Natural killer cell (primary cell): ENCODE measurements around the gene SLC23A2. TPM values are rescaled to one million over a fixed set of nuclear protein-coding genes. Genes with fewer than 3 reads are reported as not detected.

Experiments used
- ATAC-seq, 3 donors: fragments of 150-1000 bp in 2 of 3; fragments of 200-7000 bp in 1 of 3; cut with Tn5 transposase; 1 replicate in 1 of 3; 2 replicates in 2 of 3; pipeline ENCODE4 v1.10.0; 2021; ENCODE audit warnings: mild to moderate bottlenecking in 2 of 3, moderate library complexity in 2 of 3
- DNase-seq, 2 donors: peaks; one replicate each; pipeline versions ENCODE4 v3.0.0 to v3.0.0-alpha.2; 2013 to 2021; ENCODE audit warnings: mixed read lengths in 1 of 2
- H3K27ac ChIP-seq: one replicate; pipeline ENCODE4 v1.5.1; 2013; ENCODE audit warnings: mild to moderate bottlenecking, low read length
- H3K27me3 ChIP-seq: one replicate; pipeline ENCODE4 v1.6.1; 2013; ENCODE audit warnings: low read length; ENCODE audit not compliant: control insufficient read depth, insufficient read depth
- H3K36me3 ChIP-seq: one replicate; pipeline ENCODE4 v1.6.1; 2013; ENCODE audit warnings: low read length; ENCODE audit not compliant: control insufficient read depth, insufficient read depth
- H3K4me1 ChIP-seq: one replicate; pipeline ENCODE4 v1.6.1; 2013; ENCODE audit warnings: low read length; ENCODE audit not compliant: control insufficient read depth, insufficient read depth
- H3K4me3 ChIP-seq: one replicate; pipeline ENCODE4 v1.5.1; 2013; ENCODE audit warnings: low read length
- H3K9me3 ChIP-seq: one replicate; pipeline ENCODE4 v1.6.1; 2013; ENCODE audit warnings: low read length; ENCODE audit not compliant: control insufficient read depth, insufficient read depth
- H3K27ac Mint-ChIP-seq, 2 donors: one replicate each; pipeline ENCODE4 v1.8.0; 2022; ENCODE audit warnings: mild to moderate bottlenecking in 2 of 2, mixed read lengths in 2 of 2, moderate library complexity in 1 of 2
- H3K27me3 Mint-ChIP-seq, 2 donors: one replicate each; pipeline ENCODE4 v1.8.0; 2022; ENCODE audit warnings: low read depth in 2 of 2, mixed read lengths in 2 of 2
- H3K36me3 Mint-ChIP-seq: one replicate; pipeline ENCODE4 v1.8.0; 2022; ENCODE audit warnings: mixed read lengths
- H3K4me1 Mint-ChIP-seq, 2 donors: one replicate each; pipeline ENCODE4 v1.8.0; 2022; ENCODE audit warnings: mixed read lengths in 2 of 2
- H3K4me3 Mint-ChIP-seq: one replicate; pipeline ENCODE4 v1.8.0; 2022; ENCODE audit warnings: mild to moderate bottlenecking, moderate library complexity, mixed read lengths
- H3K9me3 Mint-ChIP-seq, 2 donors: one replicate each; pipeline ENCODE4 v1.8.0; 2022; ENCODE audit warnings: mixed read lengths in 2 of 2
- CTCF ChIP-seq: fragments of 200-600 bp; IDR thresholded peaks from one replicate; pipeline ENCODE4 v1.8.0; 2022; ENCODE audit warnings: antibody characterized with exemption
- WGBS: methylation state at CpG from one replicate; pipeline ENCODE4 v1.1.7; 2013; ENCODE audit warnings: missing lambda C conversion rate; ENCODE audit not compliant: insufficient coverage; 5-methylcytosine and 5-hydroxymethylcytosine counted together
- intact Hi-C: fragments of 100-400 bp; cut with micrococcal nuclease; formaldehyde crosslinking; loops from one replicate; pipeline ENCODE4 v1.14.2; 2022
- total RNA-seq, 4 donors: library from RNA; stranded (reverse); fragments of 120-200 nt in 1 of 4; gene quantifications; one replicate each; pipeline versions ENCODE4 v1.2.3 to v1.2.4, GENCODE V29; 2013 to 2022

Gene SLC23A2
- total RNA-seq, 3 donors from 2014 or later (not counting 1 experiment from before 2014, with no cell fraction given): 21.8 to 31.5 (median 26.0) TPM

DNA sequence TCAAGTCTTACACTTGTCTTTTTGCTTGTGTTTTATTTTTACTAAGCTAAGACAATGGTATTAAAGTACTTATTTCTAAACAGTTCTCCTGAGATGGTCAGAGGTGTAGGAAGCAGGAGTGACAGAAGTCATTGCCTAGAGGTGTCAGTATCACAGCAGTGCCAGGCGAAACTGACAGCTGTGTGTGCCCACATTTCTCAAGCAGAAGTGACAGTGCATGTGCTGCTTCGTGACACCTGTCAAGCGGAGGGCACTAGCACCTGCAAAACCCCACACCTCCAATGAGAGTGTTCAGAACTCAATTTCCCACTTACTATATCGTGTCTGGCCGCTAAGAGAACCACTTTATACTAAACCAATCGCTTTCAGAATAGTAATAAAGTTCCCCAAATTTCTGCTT lies 82.8 kb downstream of the SLC23A2 start:
- 68% methylated on average over 6 of the region's 6 CpGs for WGBS
- Mint-ChIP-seq H3K4me3 (no peak overlapping the region), H3K4me1 (peaks cover 23 to 26% of the 10 kb centered on the region in 2 donors), H3K27me3 (no peaks in the 10 kb centered on the region), H3K27ac (no peak overlapping the region), H3K9me3 (no peaks in the 10 kb centered on the region), H3K36me3 (no peaks in the 10 kb centered on the region)
- no peak overlapping the region for H3K27ac ChIP-seq
- H3K9me3 ChIP-seq: no peaks in the 10 kb centered on the region
- ATAC-seq (no peak), DNase-seq (no peak)
- intact Hi-C loops: no loop called here
- no peak overlapping the region for H3K4me3 ChIP-seq
- no peaks in the 10 kb centered on the region for H3K4me1 ChIP-seq
- TF ChIP-seq CTCF: no peak
- no peaks in the 10 kb centered on the region for H3K27me3 ChIP-seq
- H3K36me3 ChIP-seq: no peaks in the 10 kb centered on the region

DNA sequence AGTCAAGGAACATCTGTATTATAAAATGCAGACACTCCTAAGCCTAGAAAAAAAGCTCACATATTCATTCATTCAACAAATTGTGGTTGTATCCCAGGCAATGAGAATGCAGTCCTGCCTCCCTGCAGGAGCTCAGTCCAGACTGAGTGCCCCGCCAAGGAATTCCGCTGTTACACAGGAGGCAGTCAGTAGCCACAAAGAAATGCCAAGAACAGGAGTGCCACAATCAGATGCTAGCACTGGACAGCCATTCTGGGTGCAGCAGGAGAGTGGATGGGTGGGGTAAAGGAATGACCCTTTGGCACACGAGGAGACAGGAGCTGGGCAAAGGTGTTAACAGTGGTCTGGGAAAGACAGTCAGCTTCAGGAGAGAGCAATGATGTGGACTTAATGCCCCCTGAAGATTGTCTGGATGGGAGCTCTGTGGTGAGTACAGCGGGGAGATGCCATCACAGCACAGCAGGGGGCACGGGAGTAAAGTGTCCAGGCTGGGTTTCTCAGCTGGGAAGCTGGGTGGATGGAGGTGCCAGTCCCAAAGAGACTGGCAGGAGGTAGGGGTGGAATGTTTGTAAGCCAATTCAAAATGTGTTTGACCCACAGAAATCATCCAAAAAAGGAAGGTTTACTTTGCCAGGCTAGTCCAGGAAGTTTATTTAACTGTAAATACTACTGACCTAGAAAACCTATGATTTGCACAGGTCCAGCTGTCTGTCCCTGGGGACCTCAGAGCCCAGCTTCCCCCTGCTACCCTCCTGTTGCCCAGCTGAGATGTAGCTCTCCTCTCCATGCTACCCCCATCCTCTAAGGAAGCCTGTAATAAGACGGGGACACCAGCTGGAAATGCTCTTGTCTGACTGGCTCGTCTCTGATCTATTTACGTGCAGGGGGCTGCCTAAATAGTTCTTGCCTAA lies 84.1 kb downstream of the SLC23A2 start:
- ATAC-seq (no peak), DNase-seq (no peak)
- 91% methylated on average over 8 of the region's 8 CpGs for WGBS
- H3K9me3 Mint-ChIP-seq: no peaks in the 10 kb centered on the region
- H3K36me3 Mint-ChIP-seq: no peaks in the 10 kb centered on the region
- no peak overlapping the region for H3K27ac ChIP-seq
- intact Hi-C loops: no loop called here
- H3K27ac Mint-ChIP-seq: peak overlapping the region in 1 of 2 donors; percentile 13
- H3K4me3 ChIP-seq: no peak overlapping the region
- no peaks in the 10 kb centered on the region for H3K27me3 ChIP-seq
- no peaks in the 10 kb centered on the region for H3K9me3 ChIP-seq
- peaks cover 6% of the 10 kb centered on the region for H3K4me1 ChIP-seq
- no peak overlapping the region for H3K4me3 Mint-ChIP-seq
- peaks cover 2% of the 10 kb centered on the region for H3K36me3 ChIP-seq
- TF ChIP-seq CTCF: no peak
- H3K4me1 Mint-ChIP-seq: peaks cover 30 to 31% of the 10 kb centered on the region in 2 donors
- H3K27me3 Mint-ChIP-seq: no peaks in the 10 kb centered on the region

DNA sequence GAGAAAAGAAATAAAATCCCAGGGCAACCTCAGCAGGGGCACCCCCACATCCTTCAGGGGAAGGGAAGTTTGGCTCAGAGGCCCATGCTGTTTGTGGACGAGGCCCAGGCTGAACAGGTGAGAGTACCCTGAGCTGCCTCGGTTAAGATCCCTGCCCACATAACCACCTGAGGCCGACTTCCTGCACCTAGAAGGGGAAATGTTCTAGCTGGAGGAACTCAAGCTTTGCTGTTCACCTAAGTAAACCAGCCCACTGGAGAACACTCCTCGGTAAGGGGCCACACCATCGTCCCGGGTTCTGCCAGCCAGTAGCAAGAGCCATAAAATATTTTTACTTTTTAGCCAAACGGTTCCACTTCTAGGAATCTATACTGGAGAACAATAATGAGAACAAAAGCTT lies 88.2 kb downstream of the SLC23A2 start:
- no peak for TF ChIP-seq CTCF
- no peak overlapping the region for H3K4me3 Mint-ChIP-seq
- WGBS: 92% methylated on average over 6 of the region's 7 CpGs
- H3K27ac Mint-ChIP-seq: no peak overlapping the region
- no peaks in the 10 kb centered on the region for H3K27me3 Mint-ChIP-seq
- H3K4me1 Mint-ChIP-seq: peaks cover 17 to 23% of the 10 kb centered on the region in 2 donors
- no peaks in the 10 kb centered on the region for H3K36me3 Mint-ChIP-seq
- DNase-seq (no peak), ATAC-seq (no peak)
- Histone ChIP-seq H3K27ac (no peak overlapping the region), H3K36me3 (peaks cover 5% of the 10 kb centered on the region), H3K27me3 (no peaks in the 10 kb centered on the region), H3K4me3 (no peak overlapping the region), H3K9me3 (no peaks in the 10 kb centered on the region), H3K4me1 (peaks cover 6% of the 10 kb centered on the region)
- H3K9me3 Mint-ChIP-seq: no peaks in the 10 kb centered on the region
- intact Hi-C loops: no loop called here
